ENCODE data around the gene SREBF2.

SREBF2 gene

DNA sequence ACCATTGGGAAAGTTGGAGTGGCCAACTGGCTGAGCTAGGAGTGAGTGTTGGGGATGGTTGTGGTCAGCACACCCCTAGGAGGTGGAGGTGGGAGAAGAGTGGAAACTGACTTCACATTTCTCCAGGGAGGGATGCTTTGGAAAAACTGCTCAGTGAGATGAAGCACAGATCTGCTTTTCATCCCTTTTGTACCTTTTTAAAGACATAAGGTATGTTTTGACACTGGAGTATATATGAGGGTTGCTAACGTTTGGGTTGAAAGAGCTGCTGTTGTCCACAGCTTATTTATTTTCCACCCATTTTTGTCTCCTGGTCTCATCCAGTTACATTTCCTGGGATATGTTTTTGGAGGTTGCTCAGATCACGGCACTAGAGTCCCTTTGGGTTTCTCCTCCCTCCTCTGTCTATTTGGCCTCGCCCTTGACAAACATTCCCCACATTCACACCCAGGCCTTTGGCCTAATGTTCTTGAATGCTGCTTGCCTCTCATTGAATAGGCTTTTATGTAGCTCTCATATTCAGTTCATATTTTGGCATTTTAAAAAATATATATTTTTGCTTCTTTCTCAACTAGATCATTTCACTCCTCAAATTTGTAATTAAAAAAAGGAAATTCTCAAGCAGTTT lies 8.3 kb downstream of the SREBF2 start:
- TF ChIP-seq, protein P1, sequence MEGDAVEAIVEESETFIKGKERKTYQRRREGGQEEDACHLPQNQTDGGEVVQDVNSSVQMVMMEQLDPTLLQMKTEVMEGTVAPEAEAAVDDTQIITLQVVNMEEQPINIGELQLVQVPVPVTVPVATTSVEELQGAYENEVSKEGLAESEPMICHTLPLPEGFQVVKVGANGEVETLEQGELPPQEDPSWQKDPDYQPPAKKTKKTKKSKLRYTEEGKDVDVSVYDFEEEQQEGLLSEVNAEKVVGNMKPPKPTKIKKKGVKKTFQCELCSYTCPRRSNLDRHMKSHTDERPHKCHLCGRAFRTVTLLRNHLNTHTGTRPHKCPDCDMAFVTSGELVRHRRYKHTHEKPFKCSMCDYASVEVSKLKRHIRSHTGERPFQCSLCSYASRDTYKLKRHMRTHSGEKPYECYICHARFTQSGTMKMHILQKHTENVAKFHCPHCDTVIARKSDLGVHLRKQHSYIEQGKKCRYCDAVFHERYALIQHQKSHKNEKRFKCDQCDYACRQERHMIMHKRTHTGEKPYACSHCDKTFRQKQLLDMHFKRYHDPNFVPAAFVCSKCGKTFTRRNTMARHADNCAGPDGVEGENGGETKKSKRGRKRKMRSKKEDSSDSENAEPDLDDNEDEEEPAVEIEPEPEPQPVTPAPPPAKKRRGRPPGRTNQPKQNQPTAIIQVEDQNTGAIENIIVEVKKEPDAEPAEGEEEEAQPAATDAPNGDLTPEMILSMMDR (IDR thresholded peaks at IDR 0.05; ENCODE audit: insufficient read depth, low read depth, low read length, missing control alignments) = no peak
- no peak for DNase-seq (ENCODE audit: low read depth)
- H3K4me3 ChIP-seq (ENCODE audit: low read depth, low read length) = no peak overlapping the region

DNA sequence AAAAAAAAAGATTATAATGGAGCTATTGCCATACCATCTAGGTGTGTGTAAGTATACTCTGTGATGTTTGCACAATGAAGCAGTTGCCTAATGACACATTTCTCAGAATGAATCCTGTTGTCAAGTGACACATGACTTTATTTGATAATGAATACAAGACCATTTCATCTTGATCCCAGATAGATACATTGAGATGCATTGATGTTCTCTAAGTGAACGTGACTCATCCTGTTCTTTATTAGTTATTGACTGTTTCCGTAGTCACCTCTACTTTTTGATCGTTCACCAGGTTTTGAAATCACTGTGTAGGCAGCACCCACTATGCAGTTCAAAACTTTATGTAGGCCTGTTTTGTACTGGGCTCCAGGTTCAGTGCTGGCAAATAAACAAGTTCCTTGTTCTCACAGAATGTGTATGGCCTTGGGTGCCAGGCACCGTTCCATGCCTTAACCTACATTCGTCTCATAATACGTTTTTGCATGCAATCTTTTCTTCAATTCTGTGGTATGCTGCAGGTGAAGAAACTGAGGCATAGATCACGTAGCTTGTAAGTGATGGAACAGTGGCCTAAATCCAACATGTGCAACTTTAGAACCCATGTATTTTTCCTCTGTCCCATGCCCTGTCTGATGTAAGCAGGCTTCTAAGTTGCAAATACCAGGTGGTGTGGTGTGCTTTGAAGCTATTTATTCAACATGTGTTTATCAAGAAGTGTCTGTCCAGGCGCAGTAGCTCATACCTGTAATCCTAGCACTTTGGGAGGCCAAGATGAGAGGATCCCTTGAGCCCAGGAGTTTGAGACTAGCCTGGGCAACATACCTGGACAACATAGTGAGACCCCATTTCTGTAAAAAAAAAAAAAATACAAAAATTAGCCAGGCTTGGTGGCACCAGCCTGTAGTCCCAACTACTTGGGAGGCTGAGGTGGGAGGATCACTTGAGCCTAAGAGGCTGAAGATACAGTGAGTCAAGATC lies 10.4 kb downstream of the SREBF2 start:
- no peak overlapping the region for H3K4me3 ChIP-seq (ENCODE audit: low read depth, low read length)
- TF ChIP-seq, protein P1 (IDR thresholded peaks at IDR 0.05; ENCODE audit: insufficient read depth, low read depth, low read length, missing control alignments) = no peak
- no peak for DNase-seq (ENCODE audit: low read depth)

DNA sequence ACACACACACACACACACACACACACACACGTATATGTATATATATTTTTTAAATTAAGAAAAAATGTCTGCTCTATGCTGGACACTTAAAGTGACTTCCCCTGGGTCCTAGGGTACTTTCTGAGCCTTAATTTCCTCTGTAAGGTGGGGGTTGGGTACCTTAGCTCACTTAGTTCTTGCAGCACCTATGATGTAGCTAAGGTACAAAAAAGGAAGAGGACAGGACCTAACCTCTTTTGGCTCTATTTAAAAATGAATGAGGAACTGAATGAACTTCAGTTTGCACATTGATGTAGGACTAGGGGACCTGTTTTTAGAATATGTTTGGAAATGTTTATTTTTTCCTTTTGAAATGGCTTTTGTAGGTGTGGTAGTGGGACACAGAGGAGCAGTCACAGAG lies 11.1 kb downstream of the SREBF2 start:
- TF ChIP-seq, protein P1 (IDR thresholded peaks at IDR 0.05; ENCODE audit: insufficient read depth, low read depth, low read length, missing control alignments) = no peak
- DNase-seq (ENCODE audit: low read depth) = no peak
- H3K4me3 ChIP-seq (ENCODE audit: low read depth, low read length) = no peak overlapping the region

DNA sequence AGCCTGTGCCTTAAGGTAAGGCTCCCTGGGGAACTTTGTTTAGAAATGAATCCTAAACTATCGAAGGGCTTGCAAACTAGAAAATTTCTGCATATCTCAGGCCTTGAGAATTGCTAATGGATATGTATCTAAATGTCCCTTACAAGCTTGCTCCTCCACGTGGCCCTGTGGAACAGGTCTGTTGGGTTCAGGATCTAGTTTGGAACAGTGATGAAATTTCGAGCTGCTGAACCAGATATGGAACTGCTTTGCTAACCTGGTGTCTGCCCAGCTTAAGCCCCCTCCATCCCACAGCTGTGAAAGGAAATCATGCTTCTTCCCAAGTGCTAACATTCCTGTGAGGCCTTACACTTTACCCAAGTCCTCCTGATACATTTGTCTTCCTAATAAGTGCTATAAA lies 11.6 kb downstream of the SREBF2 start:
- no peak for DNase-seq (ENCODE audit: low read depth)
- TF ChIP-seq, protein P1 (IDR thresholded peaks at IDR 0.05; ENCODE audit: insufficient read depth, low read depth, low read length, missing control alignments) = no peak
- no peak overlapping the region for H3K4me3 ChIP-seq (ENCODE audit: low read depth, low read length)

DNA sequence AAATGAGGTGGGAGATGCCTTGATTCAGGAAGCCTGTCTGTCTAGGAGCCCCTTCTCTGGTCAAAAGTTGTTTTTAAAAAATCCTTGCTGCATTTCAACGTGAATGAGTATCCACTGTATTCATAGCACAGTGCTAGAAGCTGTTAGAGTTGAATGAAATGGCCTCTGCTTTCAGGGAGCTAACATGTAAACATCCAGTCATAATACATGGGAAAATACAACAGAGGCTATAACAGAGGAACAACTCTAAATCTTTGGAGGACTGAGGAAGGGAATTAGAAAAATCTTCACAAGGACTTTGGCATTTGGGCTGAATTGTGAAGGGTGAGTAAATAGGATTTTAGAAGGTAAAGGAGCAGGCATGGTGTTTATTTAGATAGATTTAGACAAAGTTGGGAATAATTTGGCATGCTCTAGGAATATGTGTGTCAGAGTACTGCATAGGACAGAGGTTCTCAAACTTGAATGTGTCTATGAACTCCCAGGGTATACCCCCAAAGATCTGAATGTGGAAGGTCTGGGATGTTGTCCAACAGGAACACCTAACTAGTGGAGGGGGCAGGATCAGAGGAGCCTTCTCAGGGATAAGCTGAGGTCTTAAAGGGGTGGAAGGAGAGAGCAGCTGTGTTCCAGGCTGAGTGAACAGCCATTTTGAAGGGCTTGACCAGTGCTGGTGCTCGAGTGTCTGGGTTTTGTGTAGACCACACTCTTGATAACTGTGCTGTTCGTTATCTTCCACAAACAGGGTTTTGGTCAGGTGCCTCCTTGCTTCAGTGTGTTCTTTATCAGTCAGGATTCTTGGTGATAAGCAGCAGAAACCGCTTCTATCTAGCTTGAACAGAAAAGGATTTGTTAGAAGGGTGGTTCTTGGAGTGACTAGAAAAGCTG lies 12.7 kb downstream of the SREBF2 start:
- TF ChIP-seq, protein P1 (IDR thresholded peaks at IDR 0.05; ENCODE audit: insufficient read depth, low read depth, low read length, missing control alignments) = no peak
- no peak for DNase-seq (ENCODE audit: low read depth)
- no peak overlapping the region for H3K4me3 ChIP-seq (ENCODE audit: low read depth, low read length)

DNA sequence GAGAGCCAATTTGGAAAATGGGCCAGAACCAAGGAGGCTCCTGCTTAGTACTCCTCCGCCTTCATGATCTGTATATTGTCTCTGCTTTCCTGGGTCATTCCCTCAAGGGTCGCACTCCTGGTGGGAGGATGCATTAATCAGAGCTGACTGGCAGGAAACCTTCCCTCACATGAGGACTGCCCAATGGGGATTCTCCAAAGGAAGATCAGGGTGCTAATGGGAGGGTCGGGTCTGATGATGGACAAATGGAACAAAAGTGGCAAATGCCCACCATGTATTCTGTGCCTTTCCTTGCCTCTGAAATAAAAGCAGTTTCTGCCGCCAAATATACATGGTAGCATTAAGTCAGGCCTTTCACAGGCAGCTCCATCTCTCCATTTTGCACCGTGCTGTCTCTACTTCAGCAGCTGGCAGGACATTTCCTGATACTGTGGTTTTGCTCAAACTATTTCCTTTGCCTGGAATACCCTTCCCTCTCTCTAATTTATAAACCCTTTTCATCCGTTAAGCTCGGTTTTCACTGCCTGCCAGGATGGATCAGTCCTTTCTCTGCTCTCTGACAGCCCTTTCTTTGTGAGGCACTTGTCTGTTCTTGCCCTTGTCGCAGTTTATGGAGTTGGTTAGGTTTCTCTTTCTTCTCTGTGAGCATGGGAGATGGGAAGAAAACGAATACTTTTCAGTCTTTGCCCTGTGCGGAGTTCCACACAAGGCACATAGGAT lies 13.5 kb downstream of the SREBF2 start:
- no peak for DNase-seq (ENCODE audit: low read depth)
- TF ChIP-seq, protein P1 (IDR thresholded peaks at IDR 0.05; ENCODE audit: insufficient read depth, low read depth, low read length, missing control alignments) = no peak
- no peak overlapping the region for H3K4me3 ChIP-seq (ENCODE audit: low read depth, low read length)

Measured in GM12865 (cell line).